Measurements from ENCODE around the gene SPTLC3.
"Not testable (repeated sequence)": the region's sequence is repeated elsewhere in the genome, so short reads cannot be mapped to it uniquely, and the experiment has no call there.

SPTLC3 gene

DNA sequence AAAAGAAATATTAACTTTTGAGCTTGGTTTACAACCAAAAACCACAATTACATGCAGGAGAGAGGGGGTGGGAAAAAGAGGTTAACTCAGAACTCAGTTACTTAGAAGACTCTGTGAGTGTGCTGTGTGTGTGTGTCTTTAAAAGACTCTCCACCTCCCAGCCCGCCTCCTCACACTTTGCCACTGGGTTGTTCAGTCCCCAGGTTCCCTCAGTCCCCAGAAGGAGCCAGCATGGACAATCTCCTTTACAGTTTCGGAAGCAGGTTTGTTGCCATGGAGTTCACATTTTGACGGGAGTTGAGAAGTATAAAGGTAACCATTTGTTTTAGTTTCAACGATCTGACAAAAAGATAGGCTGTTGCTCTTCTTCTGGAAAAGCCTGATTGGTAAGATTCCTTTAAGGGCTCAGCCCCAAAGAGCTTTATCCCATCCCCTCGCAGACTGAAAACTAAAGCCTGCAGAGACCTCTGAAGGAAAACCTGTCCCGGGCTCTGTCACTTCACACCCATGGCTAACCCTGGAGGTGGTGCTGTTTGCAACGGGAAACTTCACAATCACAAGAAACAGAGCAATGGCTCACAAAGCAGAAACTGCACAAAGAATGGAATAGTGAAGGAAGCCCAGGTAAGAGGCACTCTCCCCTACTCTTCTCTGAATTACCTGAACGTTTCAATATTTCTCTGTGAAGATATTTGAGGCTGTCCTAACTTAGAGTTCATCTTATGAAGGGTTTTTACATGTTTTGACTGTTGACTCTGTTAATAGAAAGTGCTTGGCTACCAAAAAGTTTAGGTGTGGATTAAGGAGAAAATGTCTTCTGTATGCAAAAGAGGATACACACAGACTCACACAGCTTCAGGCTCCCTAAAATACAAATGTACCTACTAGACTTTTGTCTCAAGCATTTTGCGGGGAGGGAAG is at the start of gene SPTLC3:
TSS of gene SPTLC3 (plus strand) at position 212 of the 921 bp plus-strand sequence. CDS start at position 508, 296 bp downstream.
- no peak for DNase-seq

GRCh38 chr20:12961725-12962124 is 47.0 kb upstream of the SPTLC3 start:
- DNase-seq: no peak

DNA sequence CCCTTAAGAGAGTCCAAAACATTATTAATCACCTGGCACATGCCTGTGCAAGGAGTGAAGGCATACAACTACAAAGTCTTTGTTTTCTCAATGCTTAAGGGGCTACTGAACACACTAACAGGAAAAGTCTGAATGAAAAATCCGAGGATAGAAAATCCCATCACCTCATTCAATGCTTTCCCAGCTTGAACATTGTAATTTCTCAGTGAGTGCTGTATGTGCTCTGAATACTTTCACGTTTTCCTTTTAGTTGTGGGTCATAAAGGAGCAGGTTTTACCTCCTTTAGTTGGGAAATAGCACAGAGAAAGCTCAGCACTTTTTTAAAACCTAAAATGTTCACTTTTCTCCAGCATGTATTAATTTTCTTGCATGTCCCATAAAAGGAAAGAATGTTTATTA is 45.9 kb upstream of the SPTLC3 start:
- no peak for DNase-seq

DNA sequence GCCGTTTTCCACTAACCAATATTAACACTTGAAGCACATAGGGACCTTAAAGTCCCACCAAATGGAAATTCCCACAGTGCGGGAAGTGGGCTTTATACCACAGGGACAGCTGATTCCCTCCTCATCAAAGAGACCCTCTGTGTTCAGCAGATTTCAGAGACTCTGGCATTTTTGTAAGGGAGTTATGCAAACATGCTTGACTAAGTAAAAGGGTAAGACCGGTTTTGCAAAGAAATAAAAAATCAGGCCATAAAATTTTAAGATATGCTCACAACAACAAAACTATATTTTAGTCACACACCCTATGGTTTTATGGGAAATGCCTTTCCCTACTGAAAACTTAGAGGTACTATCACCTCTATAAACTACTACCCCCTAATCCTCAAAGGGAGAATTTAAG is 45.4 kb upstream of the SPTLC3 start:
- no peak for DNase-seq

DNA sequence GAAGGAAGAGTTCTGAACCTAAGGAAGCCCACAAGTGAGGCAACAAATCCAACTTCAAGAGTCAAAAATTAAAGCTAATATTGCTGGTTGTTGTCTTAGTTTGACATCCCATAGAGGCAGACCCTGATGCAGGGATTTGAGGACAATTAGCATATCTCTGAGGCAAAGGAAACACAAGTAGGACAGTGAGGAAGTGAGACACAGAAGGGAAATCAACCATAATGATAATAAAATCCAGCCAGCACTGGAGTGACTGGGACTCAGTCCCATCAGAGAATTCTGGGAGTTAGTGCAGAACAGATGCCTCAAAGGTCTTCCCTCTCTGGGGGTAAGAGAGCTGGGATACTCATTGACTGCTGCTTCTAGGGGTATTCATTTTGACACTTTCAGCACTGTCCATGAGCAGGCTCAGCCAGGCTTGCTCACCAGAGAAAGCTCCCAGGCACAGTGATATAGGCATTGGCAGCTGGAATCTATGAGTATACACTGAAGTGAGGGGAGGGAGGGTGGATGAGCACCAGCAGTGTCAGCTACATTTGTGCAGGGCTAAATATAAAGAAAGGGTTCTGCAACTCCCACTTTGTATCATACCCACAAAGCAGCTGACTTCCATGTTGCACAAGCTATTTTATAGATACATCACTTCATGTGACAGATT is 43.4 kb upstream of the SPTLC3 start:
- no peak for DNase-seq

GRCh38 chr20:12965870-12966251 is 42.9 kb upstream of the SPTLC3 start:
- DNase-seq: no peak

- DNase-seq: no peak
Observed at GRCh38 chr20:12966468-12967085, 42.2 kb upstream of the SPTLC3 start.

- no peak for DNase-seq
Observed at GRCh38 chr20:12967932-12968331, 40.8 kb upstream of the SPTLC3 start.

DNA sequence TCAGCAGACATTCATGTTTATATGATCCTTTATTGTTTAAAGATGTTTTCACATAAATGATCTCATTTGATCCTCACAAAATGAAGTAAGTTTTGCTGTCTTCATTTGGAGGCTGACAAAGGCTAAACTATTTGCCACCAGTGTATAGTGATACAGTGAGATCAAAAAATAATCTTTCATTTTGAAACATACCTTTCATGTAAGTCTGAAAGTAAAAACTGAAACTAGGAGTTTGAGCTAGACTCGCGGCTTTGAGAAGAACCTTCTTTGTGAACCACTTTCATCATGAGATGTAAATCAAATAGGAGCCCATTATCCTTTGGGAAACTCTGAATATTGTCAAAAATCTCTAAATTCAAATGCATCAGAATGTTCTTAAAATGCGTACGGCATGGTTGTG is 40.3 kb upstream of the SPTLC3 start:
- no peak for DNase-seq

DNA sequence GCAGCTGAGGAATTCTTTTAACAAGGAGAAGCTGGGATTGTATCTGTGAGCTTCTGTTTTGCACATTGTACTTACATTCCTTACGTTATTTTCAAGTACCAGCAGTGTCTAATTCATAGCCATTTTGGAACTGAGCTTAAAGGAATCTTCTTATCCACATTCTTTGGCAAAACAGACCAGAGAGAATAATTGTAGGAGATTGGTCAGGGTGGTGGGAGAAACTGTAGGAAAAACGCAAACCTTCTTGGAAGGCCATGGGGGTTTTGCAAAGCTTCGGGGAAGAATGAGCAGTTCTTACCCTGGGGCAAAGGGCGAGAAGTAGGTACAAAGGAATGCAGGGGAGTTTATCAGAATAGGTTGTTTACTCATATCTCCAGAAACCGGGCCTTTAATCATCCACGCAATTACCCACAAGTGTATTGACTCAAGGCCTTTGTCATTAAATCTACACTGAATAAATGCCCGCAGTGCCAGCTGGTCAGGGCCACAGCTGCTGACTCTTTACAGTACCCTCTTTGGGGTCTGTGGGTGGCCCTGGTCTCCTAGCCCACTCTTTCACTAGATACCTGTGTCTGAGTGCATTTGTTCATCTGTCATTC is 39.6 kb upstream of the SPTLC3 start:
- no peak for DNase-seq

- no peak for DNase-seq
Observed at GRCh38 chr20:12970372-12970821, 38.4 kb upstream of the SPTLC3 start.

- no peak for DNase-seq
Observed at GRCh38 chr20:12975833-12976608, 32.8 kb upstream of the SPTLC3 start.

GRCh38 chr20:12976720-12977309 is 32.0 kb upstream of the SPTLC3 start:
- no peak for DNase-seq

GRCh38 chr20:12977328-12978125 is 31.2 kb upstream of the SPTLC3 start:
- DNase-seq: no peak

DNA sequence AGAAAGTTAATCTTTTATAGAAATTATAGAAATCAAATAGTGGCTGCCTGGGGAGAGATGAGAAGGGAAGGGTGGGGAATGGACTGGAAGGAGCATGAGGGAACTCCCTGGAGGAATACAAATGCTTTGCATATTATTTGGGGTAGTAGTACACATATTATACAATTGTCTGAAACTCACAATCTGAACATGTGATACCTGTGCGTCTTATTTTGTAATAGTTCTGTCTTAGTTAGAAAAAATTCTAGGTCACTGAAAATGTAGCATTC is 30.7 kb upstream of the SPTLC3 start:
- DNase-seq: no peak

DNA sequence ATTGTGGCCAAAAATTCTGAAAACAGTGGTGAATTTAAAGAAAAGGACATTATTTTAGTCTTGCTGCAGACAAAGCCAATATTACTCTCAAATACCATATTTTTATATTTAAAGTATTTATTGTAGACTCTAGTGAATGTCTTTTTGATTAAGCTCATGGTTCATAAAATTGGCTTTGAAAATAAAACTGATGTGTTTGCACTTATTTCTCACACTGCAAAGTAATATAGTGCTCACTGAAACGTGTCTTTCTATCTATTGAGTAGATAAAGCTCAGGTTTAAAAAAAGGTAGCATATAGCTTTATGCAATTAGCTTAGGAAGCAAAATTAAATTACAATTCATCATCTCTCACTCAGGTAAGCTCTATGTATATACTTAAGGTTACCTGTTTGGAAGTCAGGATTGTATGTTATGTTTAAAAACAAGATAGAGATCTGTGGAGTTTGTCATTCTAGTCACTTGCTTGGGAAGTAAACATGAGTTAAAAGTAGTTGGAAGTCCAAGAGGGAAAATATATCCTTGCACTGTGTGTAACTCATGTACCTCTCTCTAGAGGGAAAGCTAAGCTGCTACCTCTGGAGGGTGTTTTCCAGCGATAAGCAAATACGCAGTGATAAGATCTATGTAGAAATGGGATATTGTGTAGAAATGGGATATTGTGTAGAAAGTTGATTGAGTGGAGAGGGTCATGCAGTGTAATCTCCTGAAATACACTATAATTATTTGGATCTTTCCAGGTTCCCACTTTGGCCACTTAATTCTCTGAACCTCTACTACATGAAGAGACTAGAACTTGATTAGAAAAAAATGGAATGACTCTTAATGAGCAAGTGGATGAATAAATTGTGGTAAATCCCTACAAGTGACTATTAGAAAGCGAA is 29.9 kb upstream of the SPTLC3 start:
- no peak for DNase-seq

- DNase-seq: not testable (repeated sequence)
Observed at GRCh38 chr20:12979713-12980112, 29.1 kb upstream of the SPTLC3 start.

DNA sequence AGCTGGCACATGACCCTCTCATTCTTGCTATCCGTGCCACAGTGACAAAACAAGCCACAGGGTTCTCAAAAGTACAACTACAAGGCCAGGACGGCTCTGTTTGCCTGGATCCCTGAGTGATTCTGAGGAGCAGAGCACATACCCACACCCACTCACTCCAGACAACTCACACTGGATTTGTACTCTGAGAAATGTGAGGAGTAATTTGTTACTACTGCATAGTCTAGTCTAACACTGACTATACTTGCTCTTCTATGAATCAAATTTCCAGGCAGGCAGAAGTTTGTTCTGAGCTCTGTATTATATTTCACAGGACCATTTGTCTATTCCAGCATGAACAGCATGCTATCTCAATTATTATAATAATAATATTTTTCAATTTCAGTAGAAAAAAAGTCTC is 26.7 kb upstream of the SPTLC3 start:
- DNase-seq: no peak

DNA sequence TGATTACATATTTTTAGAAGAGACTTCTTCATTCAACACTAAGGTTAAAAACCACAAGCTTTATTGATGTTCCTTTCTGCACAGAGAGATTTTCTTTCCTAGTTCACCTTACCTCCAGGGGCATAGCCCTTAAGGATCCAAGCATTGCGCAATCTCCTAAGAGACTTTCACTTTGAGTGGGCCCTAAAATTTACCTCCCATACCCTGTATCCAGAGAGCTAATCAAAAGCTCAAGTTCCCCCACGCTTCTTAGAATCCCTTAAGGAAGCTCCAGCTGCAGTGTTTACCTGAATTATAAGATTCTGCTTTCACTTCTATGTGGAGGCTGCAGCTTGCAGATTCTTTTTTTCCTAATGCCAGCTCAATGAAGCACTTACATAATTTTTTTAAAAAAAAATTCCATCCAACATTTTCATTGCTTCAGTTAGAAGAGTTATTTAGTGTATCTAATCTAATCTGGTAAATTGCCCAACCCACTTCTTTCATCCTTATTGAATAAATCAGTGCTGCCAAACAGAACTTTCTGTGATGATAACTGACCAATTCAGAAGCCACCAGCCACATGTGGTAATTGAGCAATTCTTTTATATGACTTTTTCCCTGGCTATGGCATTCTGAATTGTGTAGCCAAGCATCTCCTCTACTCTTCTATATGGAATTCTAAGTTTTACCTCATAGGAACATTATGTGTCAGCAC is 24.6 kb upstream of the SPTLC3 start:
- no peak for DNase-seq

- no peak for DNase-seq
Observed at GRCh38 chr20:12984863-12985262, 23.9 kb upstream of the SPTLC3 start.
